ENCODE measurements around the gene METTL18. TPM values are rescaled to one million over a fixed set of nuclear protein-coding genes. Genes with fewer than 3 reads are reported as not detected.

METTL18 gene
- polyA plus RNA-seq, 1 donor (not counting 4 experiments of a cell fraction or from before 2014, with no cell fraction given) = 6.6 TPM

DNA sequence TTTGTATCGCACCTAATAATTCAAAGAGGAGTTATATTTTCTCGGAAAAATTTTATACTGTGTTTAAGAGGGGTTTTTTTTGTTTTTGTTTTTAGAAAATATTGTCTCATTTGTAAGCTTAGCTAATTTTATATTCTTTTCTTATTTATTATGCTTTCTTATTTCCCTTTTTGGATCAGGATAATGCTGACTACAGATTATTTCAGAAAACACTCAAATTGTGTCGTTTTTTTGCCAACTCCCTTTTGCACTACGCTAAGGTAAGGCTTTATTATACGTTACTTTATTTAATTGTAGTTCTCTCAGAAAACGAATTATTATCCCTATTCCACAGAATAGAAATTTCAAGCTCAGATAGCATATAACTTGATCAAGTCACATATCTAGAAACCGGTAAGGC is 26.8 kb upstream of the METTL18 start:
- H3K27me3 ChIP-seq (ENCODE audit: control insufficient read depth, extremely low read depth, insufficient read depth, low read length) = no peaks in the 10 kb centered on the region
- H3K9me3 ChIP-seq (ENCODE audit: control insufficient read depth, low read depth, low read length) = no peaks in the 10 kb centered on the region
- peaks cover 2 to 3% of the 10 kb centered on the region in 2 experiments for H3K36me3 ChIP-seq (ENCODE audit: control insufficient read depth in 2 of 2, extremely low read depth in 1 of 2, insufficient read depth in 2 of 2, low read length in 2 of 2)
- no peak for DNase-seq (ENCODE audit: low read depth, low spot score)
- H3K4me2 ChIP-seq (ENCODE audit: control insufficient read depth, extremely low read depth, insufficient read depth, low read depth, low read length) = no peak overlapping the region
- no peaks in the 10 kb centered on the region for H4K20me1 ChIP-seq (ENCODE audit: control insufficient read depth, extremely low read depth, insufficient read depth, low read length)
- no peak overlapping the region for H2AFZ ChIP-seq (ENCODE audit: control insufficient read depth, low read length)
- H3K79me2 ChIP-seq (ENCODE audit: control insufficient read depth, insufficient read depth, low read length) = no peaks in the 10 kb centered on the region
- no peaks in the 10 kb centered on the region for H3K9me1 ChIP-seq (ENCODE audit: control insufficient read depth, extremely low read depth, insufficient read depth, low read length)
- dilution Hi-C loops (cut with MboI; ENCODE audit: extremely low pct_ligation_motif_present, low sequenced_read_pairs) = no loop called here
- TF ChIP-seq EZH2 (IDR thresholded peaks at IDR 0.05; ENCODE audit: low read length) = no peak
- TF ChIP-seq, protein P1, sequence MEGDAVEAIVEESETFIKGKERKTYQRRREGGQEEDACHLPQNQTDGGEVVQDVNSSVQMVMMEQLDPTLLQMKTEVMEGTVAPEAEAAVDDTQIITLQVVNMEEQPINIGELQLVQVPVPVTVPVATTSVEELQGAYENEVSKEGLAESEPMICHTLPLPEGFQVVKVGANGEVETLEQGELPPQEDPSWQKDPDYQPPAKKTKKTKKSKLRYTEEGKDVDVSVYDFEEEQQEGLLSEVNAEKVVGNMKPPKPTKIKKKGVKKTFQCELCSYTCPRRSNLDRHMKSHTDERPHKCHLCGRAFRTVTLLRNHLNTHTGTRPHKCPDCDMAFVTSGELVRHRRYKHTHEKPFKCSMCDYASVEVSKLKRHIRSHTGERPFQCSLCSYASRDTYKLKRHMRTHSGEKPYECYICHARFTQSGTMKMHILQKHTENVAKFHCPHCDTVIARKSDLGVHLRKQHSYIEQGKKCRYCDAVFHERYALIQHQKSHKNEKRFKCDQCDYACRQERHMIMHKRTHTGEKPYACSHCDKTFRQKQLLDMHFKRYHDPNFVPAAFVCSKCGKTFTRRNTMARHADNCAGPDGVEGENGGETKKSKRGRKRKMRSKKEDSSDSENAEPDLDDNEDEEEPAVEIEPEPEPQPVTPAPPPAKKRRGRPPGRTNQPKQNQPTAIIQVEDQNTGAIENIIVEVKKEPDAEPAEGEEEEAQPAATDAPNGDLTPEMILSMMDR (optimal IDR thresholded peaks at IDR 0.05 in 1 of 3, IDR thresholded peaks at IDR 0.05 in 1 of 3, conservative IDR thresholded peaks at IDR 0.05 in 1 of 3; ENCODE audit: extremely low read depth in 1 of 3, insufficient read depth in 2 of 3, low read length in 3 of 3) = no peak
- H3K9ac ChIP-seq (ENCODE audit: control insufficient read depth, extremely low read depth, insufficient read depth, low read length) = no peak overlapping the region
- H3K4me1 ChIP-seq (ENCODE audit: control insufficient read depth, extremely low read depth, insufficient read depth, low read length) = no peaks in the 10 kb centered on the region
- FAIRE-seq = no peak
- no peak overlapping the region for H3K27ac ChIP-seq (ENCODE audit: control insufficient read depth, insufficient read depth, low read length)
- H3K4me3 ChIP-seq (ENCODE audit: control insufficient read depth in 2 of 3, extremely low read depth in 1 of 3, insufficient read depth in 2 of 3, low read depth in 1 of 3, low read length in 3 of 3) = no peak overlapping the region

DNA sequence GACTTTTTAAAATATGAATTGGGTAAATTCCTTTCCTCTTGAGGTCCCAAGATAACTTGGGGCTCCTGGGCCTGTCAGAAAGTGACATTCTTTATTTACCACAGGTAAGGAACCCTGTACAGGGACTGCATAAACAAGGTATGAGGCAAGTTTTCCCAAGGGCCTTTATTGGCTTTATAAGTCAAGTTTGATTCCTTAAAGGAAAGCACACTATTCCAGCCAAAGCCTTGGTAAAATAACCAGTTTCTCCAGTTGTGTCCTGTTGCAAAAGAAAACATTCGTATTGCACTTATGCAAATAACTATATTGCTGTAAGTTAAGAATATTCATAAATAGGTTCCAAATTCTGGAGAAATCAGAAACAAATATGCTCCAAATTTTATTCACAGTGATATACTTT is 21.9 kb upstream of the METTL18 start:
- H3K36me3 ChIP-seq (ENCODE audit: control insufficient read depth in 2 of 2, extremely low read depth in 1 of 2, insufficient read depth in 2 of 2, low read length in 2 of 2) = no peaks in the 10 kb centered on the region
- TF ChIP-seq, protein P1 (optimal IDR thresholded peaks at IDR 0.05 in 1 of 3, IDR thresholded peaks at IDR 0.05 in 1 of 3, conservative IDR thresholded peaks at IDR 0.05 in 1 of 3; ENCODE audit: extremely low read depth in 1 of 3, insufficient read depth in 2 of 3, low read length in 3 of 3) = no peak
- TF ChIP-seq EZH2 (IDR thresholded peaks at IDR 0.05; ENCODE audit: low read length) = no peak
- H3K27ac ChIP-seq (ENCODE audit: control insufficient read depth, insufficient read depth, low read length) = no peak overlapping the region
- no peaks in the 10 kb centered on the region for H3K79me2 ChIP-seq (ENCODE audit: control insufficient read depth, insufficient read depth, low read length)
- no peak for DNase-seq (ENCODE audit: low read depth, low spot score)
- H3K4me3 ChIP-seq (ENCODE audit: control insufficient read depth in 2 of 3, extremely low read depth in 1 of 3, insufficient read depth in 2 of 3, low read depth in 1 of 3, low read length in 3 of 3) = no peak overlapping the region
- dilution Hi-C loops (cut with MboI; ENCODE audit: extremely low pct_ligation_motif_present, low sequenced_read_pairs) = no loop called here
- FAIRE-seq = no peak
- H3K4me2 ChIP-seq (ENCODE audit: control insufficient read depth, extremely low read depth, insufficient read depth, low read depth, low read length) = no peak overlapping the region
- H3K27me3 ChIP-seq (ENCODE audit: control insufficient read depth, extremely low read depth, insufficient read depth, low read length) = no peaks in the 10 kb centered on the region
- no peak overlapping the region for H2AFZ ChIP-seq (ENCODE audit: control insufficient read depth, low read length)
- no peaks in the 10 kb centered on the region for H3K9me1 ChIP-seq (ENCODE audit: control insufficient read depth, extremely low read depth, insufficient read depth, low read length)
- H3K4me1 ChIP-seq (ENCODE audit: control insufficient read depth, extremely low read depth, insufficient read depth, low read length) = no peaks in the 10 kb centered on the region
- no peak overlapping the region for H3K9ac ChIP-seq (ENCODE audit: control insufficient read depth, extremely low read depth, insufficient read depth, low read length)
- H4K20me1 ChIP-seq (ENCODE audit: control insufficient read depth, extremely low read depth, insufficient read depth, low read length) = no peaks in the 10 kb centered on the region
- H3K9me3 ChIP-seq (ENCODE audit: control insufficient read depth, low read depth, low read length) = no peaks in the 10 kb centered on the region

Measured in keratinocyte (primary cell).